SIG-M5 (cell line): ENCODE measurements around the gene ACTN4.
"Not testable (repeated sequence)": the region's sequence is repeated elsewhere in the genome, so short reads cannot be mapped to it uniquely, and the experiment has no call there.

Source experiments
- DNase-seq: peaks from one replicate; lab custom pipeline; 2025; lab: John Stamatoyannopoulos, UW

Gene ACTN4

GRCh38 chr19:38737921-38738737 is 90.7 kb downstream of the ACTN4 start:
- no peak for DNase-seq

- DNase-seq = no peak
Observed at GRCh38 chr19:38739440-38740256, 92.2 kb downstream of the ACTN4 start.

GRCh38 chr19:38740257-38740592 is 92.8 kb downstream of the ACTN4 start:
- no peak for DNase-seq

- no peak for DNase-seq
Observed at GRCh38 chr19:38740932-38741331, 93.5 kb downstream of the ACTN4 start.

GRCh38 chr19:38741670-38742069 is 94.2 kb downstream of the ACTN4 start:
- DNase-seq = no peak

- DNase-seq = no peak
Observed at GRCh38 chr19:38742296-38742695, 94.8 kb downstream of the ACTN4 start.

GRCh38 chr19:38742906-38743305 is 95.5 kb downstream of the ACTN4 start:
- no peak for DNase-seq

- no peak for DNase-seq
Observed at GRCh38 chr19:38743394-38744297, 96.2 kb downstream of the ACTN4 start.

- no peak for DNase-seq
Observed at GRCh38 chr19:38744298-38744681, 96.8 kb downstream of the ACTN4 start, which contains the start of gene CAPN12. Gene CAPN12, minus strand, starts transcription at chr19:38744474. Its CDS starts 309 bp downstream, at chr19:38744165.

GRCh38 chr19:38744874-38745273 is 97.4 kb downstream of the ACTN4 start:
- no peak for DNase-seq

GRCh38 chr19:38745316-38745715 is 97.9 kb downstream of the ACTN4 start:
- no peak for DNase-seq

- not testable (repeated sequence) for DNase-seq
Observed at GRCh38 chr19:38753783-38754182, 106.3 kb downstream of the ACTN4 start.

GRCh38 chr19:38754196-38754595 is 106.7 kb downstream of the ACTN4 start:
- not testable (repeated sequence) for DNase-seq

GRCh38 chr19:38759590-38760003 is 112.1 kb downstream of the ACTN4 start:
- DNase-seq = no peak

GRCh38 chr19:38760805-38761517 is 113.5 kb downstream of the ACTN4 start:
- not testable (repeated sequence) for DNase-seq

GRCh38 chr19:38761884-38762389 is 114.5 kb downstream of the ACTN4 start:
- DNase-seq = not testable (repeated sequence)

GRCh38 chr19:38763795-38764220 is 116.4 kb downstream of the ACTN4 start:
- DNase-seq = no peak

GRCh38 chr19:38765214-38765613 is 117.8 kb downstream of the ACTN4 start:
- no peak for DNase-seq

- no peak for DNase-seq
Observed at GRCh38 chr19:38766276-38767047, 119.0 kb downstream of the ACTN4 start.

GRCh38 chr19:38769635-38770211 is 122.3 kb downstream of the ACTN4 start:
- no peak for DNase-seq
